HepG2 (cell line): Measurements from ENCODE around the gene HARS2. TPM values are rescaled to one million over a fixed set of nuclear protein-coding genes. Genes with fewer than 3 reads are reported as not detected.

Experiments used
- GMEB2 ChIP-seq: IDR thresholded peaks from 2 replicates; pipeline ENCODE4 v1.6.1; 2016; ENCODE audit warnings: missing biosample characterization, missing genetic modification reagents, low read depth
- LCORL ChIP-seq, 2 experiments: fragments of 450-650 bp in 1 of 2; sonication (generic) in 1 of 2; formaldehyde crosslinking in 1 of 2; IDR thresholded peaks; 2 replicates each; pipeline versions ENCODE4 v1.5.0 to v1.6.1; 2017 to 2020; ENCODE audit warnings: antibody characterized with exemption in 1 of 2, missing genetic modification reagents in 1 of 2
- NFIB ChIP-seq: sonication (generic); formaldehyde crosslinking; IDR thresholded peaks from 2 replicates; pipeline ENCODE4 v1.9.0; 2021; ENCODE audit warnings: missing genetic modification reagents, mild to moderate bottlenecking, borderline replicate concordance
- POGK ChIP-seq: sonication (generic); formaldehyde crosslinking; conservative IDR thresholded peaks from 2 replicates; pipeline ENCODE4 v1.8.0; 2022; ENCODE audit warnings: mild to moderate bottlenecking, moderate library complexity, missing genetic modification reagents
- PRDM10 ChIP-seq: sonication (generic); formaldehyde crosslinking; IDR thresholded peaks from 2 replicates; pipeline ENCODE4 v1.4.0; 2020; ENCODE audit warnings: low read depth, missing genetic modification reagents
- SOX13 ChIP-seq, 3 experiments: fragments of 450-650 bp in 1 of 3; sonication (generic) in 1 of 3; formaldehyde crosslinking in 1 of 3; IDR thresholded peaks in 2 of 3; conservative IDR thresholded peaks in 1 of 3; 2 replicates each; pipeline versions ENCODE4 v1.5.0 to v1.6.1; 2016 to 2020; ENCODE audit warnings: antibody characterized with exemption in 1 of 3, mild to moderate bottlenecking in 1 of 3, missing compliant biosample characterization in 1 of 3, missing genetic modification reagents in 1 of 3, moderate library complexity in 1 of 3
- ZBTB42 ChIP-seq: sonication (generic); formaldehyde crosslinking; IDR thresholded peaks from 2 replicates; pipeline ENCODE4 v1.5.0; 2020; ENCODE audit warnings: mild to moderate bottlenecking, missing genetic modification reagents
- ZEB1 ChIP-seq: IDR thresholded peaks from 2 replicates; pipeline ENCODE4 v1.6.1; 2012; ENCODE audit warnings: mild to moderate bottlenecking, low read depth, inconsistent platforms; ENCODE audit not compliant: insufficient replicate concordance
- ZFP1 ChIP-seq: IDR thresholded peaks from 2 replicates; pipeline ENCODE4 v1.6.1; 2016
- ZNF296 ChIP-seq: sonication (generic); formaldehyde crosslinking; conservative IDR thresholded peaks from 2 replicates; pipeline ENCODE4 v1.5.0; 2020; ENCODE audit warnings: mild to moderate bottlenecking, missing genetic modification reagents
- ZNF430 ChIP-seq: sonication (generic); formaldehyde crosslinking; IDR thresholded peaks from 2 replicates; pipeline ENCODE4 v1.9.0; 2021; ENCODE audit warnings: mild to moderate bottlenecking, missing genetic modification reagents
- ZNF546 ChIP-seq: sonication (generic); formaldehyde crosslinking; conservative IDR thresholded peaks from 2 replicates; pipeline ENCODE4 v1.8.1; 2023; ENCODE audit warnings: mild to moderate bottlenecking, missing genetic modification reagents
- ZNF598 ChIP-seq: sonication (generic); formaldehyde crosslinking; IDR thresholded peaks from 2 replicates; pipeline ENCODE4 v1.5.1; 2020; ENCODE audit warnings: mild to moderate bottlenecking, missing genetic modification reagents, borderline replicate concordance
- ZNF609 ChIP-seq: sonication (generic); formaldehyde crosslinking; IDR thresholded peaks from 2 replicates; pipeline ENCODE4 v1.4.0; 2020; ENCODE audit warnings: mild to moderate bottlenecking, missing genetic modification reagents, borderline replicate concordance
- polyA plus RNA-seq, 8 experiments: library from polyadenylated mRNA; depleted of rRNA in 3 of 8; stranded (reverse) in 7 of 8; unstranded in 1 of 8; fragments of >200 nt; fragmentation: Illumina TruSeq in 4 of 8; extraction: Trizol in 4 of 8; gene quantifications; 2 replicates each; pipeline versions ENCODE4 v1.2.1 to v1.2.3, GENCODE V29; 2011 to 2016; ENCODE audit warnings: low read depth in 4 of 8, missing spikeins in 1 of 8, mixed read lengths in 1 of 8; ENCODE audit not compliant: insufficient read depth in 1 of 8
- total RNA-seq, 5 experiments: library from RNA; depleted of rRNA; stranded (reverse); fragments of >200 nt; fragmentation: Illumina TruSeq; extraction: Trizol; gene quantifications; 2 replicates each; pipeline ENCODE4 v1.2.3, GENCODE V29; 2016; ENCODE audit warnings: low read depth in 1 of 5

The HARS2 gene
- total and polyA plus RNA-seq, 2 of the 13 experiments (the other 11 are each of a cell fraction or from before 2014, with no cell fraction given) = 17.9 to 25.8 TPM

GRCh38 chr5:140664359-140665119 is 26.7 kb upstream of the HARS2 start, which contains the start of gene WDR55 (continued):
- TF ChIP-seq ZNF609 (CRISPR knock-in tag) = no peak
- no peak for TF ChIP-seq NFIB (CRISPR knock-in tag)
- TF ChIP-seq ZNF598 (CRISPR knock-in tag) = no peak
- TF ChIP-seq ZNF296 = no peak
- TF ChIP-seq ZEB1 = no peak
- TF ChIP-seq PRDM10 (CRISPR knock-in tag) = peak; percentile 64; the same call in 1 of the 2 replicates
- TF ChIP-seq ZFP1 (CRISPR knock-in tag) = no peak
- TF ChIP-seq ZNF546 (CRISPR knock-in tag) = 0 out of 2 replicates have a peak, but pooled peaks have one; percentile 9
- TF ChIP-seq ZBTB42 (CRISPR knock-in tag) = 0 out of 2 replicates have a peak, but pooled peaks have one; percentile 46
- no peak for TF ChIP-seq LCORL (IDR thresholded peaks at IDR 0.05)
- no peak; the same call in 1 of the 2 replicates for TF ChIP-seq LCORL (CRISPR knock-in tag; IDR thresholded peaks at IDR 0.05)
- TF ChIP-seq GMEB2 = no peak
- no peak for TF ChIP-seq POGK (CRISPR knock-in tag)
- TF ChIP-seq SOX13 (IDR thresholded peaks at IDR 0.05) = no peak
- TF ChIP-seq SOX13 (CRISPR knock-in tag; conservative IDR thresholded peaks at IDR 0.05 in 1 of 2, IDR thresholded peaks at IDR 0.05 in 1 of 2) = peak in 1 of 2 experiments; percentile 63; a peak in 1 of 4 replicates
- peak; percentile 55; the same call in 1 of the 2 replicates for TF ChIP-seq ZNF430 (CRISPR knock-in tag)
